GM23338 (cell line): ENCODE measurements around the gene DMRT1. TPM values are rescaled to one million over a fixed set of nuclear protein-coding genes. Genes with fewer than 3 reads are reported as not detected.
A peak's percentile ranks its signal among the peaks of the same experiment; 100 is the strongest.

Source experiments
- ATAC-seq: fragments of 200-7000 bp; cut with Tn5 transposase; 3 replicates; pipeline ENCODE4 v1.9.1; 2020
- DNase-seq: peaks from one replicate; pipeline ENCODE4 v3.0.0-alpha.2; 2015; ENCODE audit warnings: low spot score
- H2AFZ ChIP-seq: fragments of 200-600 bp; sonication (generic); 2 replicates; pipeline ENCODE4 v1.8.0; 2016; ENCODE audit warnings: antibody characterized with exemption, mild to moderate bottlenecking, moderate library complexity
- H3F3A ChIP-seq: fragments of 200-600 bp; sonication (generic); replicated peaks from 2 replicates; pipeline ENCODE4 v1.8.0; 2017; ENCODE audit warnings: antibody characterized with exemption, mixed run types, low read depth
- H3K27ac ChIP-seq: fragments of 200-600 bp; sonication (generic); 2 replicates; pipeline ENCODE4 v1.6.1; 2016; ENCODE audit warnings: low read depth
- H3K27me3 ChIP-seq: fragments of 200-600 bp; sonication (generic); 2 replicates; pipeline ENCODE4 v1.8.0; 2016; ENCODE audit warnings: mild to moderate bottlenecking, mixed run types, moderate library complexity; ENCODE audit not compliant: insufficient read depth
- H3K36me3 ChIP-seq: fragments of 200-600 bp; sonication (generic); 2 replicates; pipeline ENCODE4 v1.8.0; 2016; ENCODE audit warnings: mild to moderate bottlenecking; ENCODE audit not compliant: insufficient read depth
- H3K4me1 ChIP-seq: fragments of 200-600 bp; sonication (generic); 2 replicates; pipeline ENCODE4 v1.8.0; 2016; ENCODE audit warnings: mild to moderate bottlenecking, moderate library complexity; ENCODE audit not compliant: insufficient read depth
- H3K4me2 ChIP-seq: fragments of 200-600 bp; sonication (generic); 2 replicates; pipeline ENCODE4 v1.7.1; 2017; ENCODE audit warnings: mixed run types
- H3K4me3 ChIP-seq: fragments of 200-600 bp; sonication (generic); 2 replicates; pipeline ENCODE4 v1.6.1; 2016; ENCODE audit warnings: mixed run types
- H3K79me2 ChIP-seq: fragments of 200-600 bp; sonication (generic); replicated peaks from 2 replicates; pipeline ENCODE4 v1.8.0; 2017; ENCODE audit warnings: mild to moderate bottlenecking; ENCODE audit not compliant: insufficient read depth
- H3K9me2 ChIP-seq: fragments of 200-600 bp; sonication (generic); 2 replicates; pipeline ENCODE4 v1.8.0; 2017; ENCODE audit not compliant: insufficient read depth
- H4K20me1 ChIP-seq: fragments of 200-600 bp; sonication (generic); replicated peaks from 2 replicates; pipeline ENCODE4 v1.8.0; 2017; ENCODE audit warnings: mild to moderate bottlenecking; ENCODE audit not compliant: insufficient read depth
- H3K27ac Mint-ChIP-seq: 2 replicates; pipeline ENCODE4 v1.8.0; 2020; ENCODE audit warnings: inconsistent platforms, mild to moderate bottlenecking, moderate library complexity, mixed read lengths
- H3K27me3 Mint-ChIP-seq: 3 replicates; pipeline ENCODE4 v1.8.0; 2022; ENCODE audit warnings: low read depth, mild to moderate bottlenecking, moderate library complexity, mixed read lengths, inconsistent platforms; ENCODE audit not compliant: insufficient read depth, poor library complexity
- H3K36me3 Mint-ChIP-seq: 3 replicates; pipeline ENCODE4 v1.8.0; 2021; ENCODE audit warnings: low read depth, mild to moderate bottlenecking, inconsistent platforms, moderate library complexity, mixed read lengths
- H3K4me1 Mint-ChIP-seq: 3 replicates; pipeline ENCODE4 v1.8.0; 2020; ENCODE audit warnings: mild to moderate bottlenecking, inconsistent platforms, mixed read lengths
- H3K4me3 Mint-ChIP-seq: 3 replicates; pipeline ENCODE4 v1.8.0; 2021; ENCODE audit warnings: moderate library complexity, mild to moderate bottlenecking, inconsistent platforms, mixed read lengths
- H3K9me3 Mint-ChIP-seq: 3 replicates; pipeline ENCODE4 v1.8.0; 2020; ENCODE audit warnings: moderate library complexity, mild to moderate bottlenecking, inconsistent platforms, mixed read lengths
- CTCF ChIP-seq, 2 experiments: fragments of 200-600 bp in 1 of 2; sonication (generic) in 1 of 2; conservative IDR thresholded peaks; 2 replicates each; pipeline versions ENCODE4 v1.5.1 to v1.6.1; 2016 to 2017; ENCODE audit warnings: antibody characterized with exemption in 2 of 2, low read depth in 2 of 2, mild to moderate bottlenecking in 2 of 2, moderate library complexity in 1 of 2
- ETS1 ChIP-seq: IDR thresholded peaks from 2 replicates; pipeline ENCODE4 v1.6.1; 2016; ENCODE audit warnings: antibody characterized with exemption
- JUNB ChIP-seq: IDR thresholded peaks from one replicate; pipeline ENCODE4 v1.6.1; 2016; ENCODE audit warnings: antibody characterized with exemption; ENCODE audit not compliant: unreplicated experiment
- NANOG ChIP-seq: IDR thresholded peaks from 2 replicates; pipeline ENCODE4 v1.6.1; 2016; ENCODE audit warnings: antibody characterized with exemption, borderline replicate concordance
- POLR2AphosphoS5 ChIP-seq: IDR thresholded peaks from 2 replicates; pipeline ENCODE4 v1.6.1; 2016; ENCODE audit warnings: antibody characterized with exemption, low read depth
- STAT1 ChIP-seq: IDR thresholded peaks from one replicate; pipeline ENCODE4 v1.6.1; 2016; ENCODE audit warnings: antibody characterized with exemption; ENCODE audit not compliant: unreplicated experiment
- ZNF114 ChIP-seq: fragments of 250-450 bp; sonication (Bioruptor Pico); IDR thresholded peaks from 2 replicates; pipeline ENCODE4 v1.5.0; 2020; ENCODE audit warnings: mild to moderate bottlenecking, moderate library complexity
- ZNF331 ChIP-seq: fragments of 250-450 bp; sonication (Bioruptor Pico); IDR thresholded peaks from 2 replicates; pipeline ENCODE4 v1.5.0; 2020; ENCODE audit warnings: low read depth, mild to moderate bottlenecking, moderate library complexity
- ZNF462 ChIP-seq: fragments of 250-450 bp; sonication (Bioruptor Pico); IDR thresholded peaks from 2 replicates; pipeline ENCODE4 v1.5.0; 2020; ENCODE audit warnings: mild to moderate bottlenecking, moderate library complexity
- polyA plus RNA-seq: library from polyadenylated mRNA; unstranded; fragments of >200 nt; fragmentation: Nextera tagmentation; extraction: Ambion mirVana; gene quantifications from 2 replicates; pipeline ENCODE4 v1.2.1, GENCODE V29; 2016
- total RNA-seq: library from RNA; depleted of rRNA; stranded (reverse); fragments of >200 nt; shearing (Covaris generic); gene quantifications from 2 replicates; pipeline ENCODE4 v1.2.3, GENCODE V29; 2014

The DMRT1 gene
- total and polyA plus RNA-seq, 2 experiments from 2014 or later = not detected

GRCh38 chr9:826500-827280, 14.8 kb upstream of the DMRT1 start:
- no peaks in the 10 kb centered on the region for H4K20me1 ChIP-seq
- no peaks in the 10 kb centered on the region for H3K9me2 ChIP-seq
- no peaks in the 10 kb centered on the region for H3K4me1 ChIP-seq
- Mint-ChIP-seq H3K4me3 (no peak overlapping the region), H3K36me3 (no peaks in the 10 kb centered on the region), H3K4me1 (peaks cover 6% of the 10 kb centered on the region; the same call in 1 of the 3 replicates), H3K9me3 (no peaks in the 10 kb centered on the region), H3K27ac (no peak overlapping the region), H3K27me3 (peaks cover 7% of the 10 kb centered on the region)
- H3K27me3 ChIP-seq = no peaks in the 10 kb centered on the region
- H3K27ac ChIP-seq = no peak overlapping the region
- no peaks in the 10 kb centered on the region for H3K79me2 ChIP-seq
- peak overlapping the region; percentile 96 for H2AFZ ChIP-seq
- H3F3A ChIP-seq = no peaks in the 10 kb centered on the region
- H3K36me3 ChIP-seq = no peaks in the 10 kb centered on the region
- peak; percentile 90 for ATAC-seq
- peak; percentile 75 for DNase-seq
- H3K4me3 ChIP-seq = 0 out of 2 replicates have a peak overlapping the region, but pooled peaks have one; percentile 28
- no peak for TF ChIP-seq ZNF114 (CRISPR knock-in tag)
- TF ChIP-seq CTCF (conservative IDR thresholded peaks at IDR 0.05; ENCODE audit: low read depth in 2 of 2) = peak in 1 of 2 experiments; percentile 48; a peak in 2 of 4 replicates
- H3K4me2 ChIP-seq = peak overlapping the region; percentile 25; the same call in 1 of the 2 replicates

- Mint-ChIP-seq H3K27me3 (peaks cover 90% of the 10 kb centered on the region), H3K27ac (no peak overlapping the region), H3K9me3 (peaks cover 11% of the 10 kb centered on the region), H3K4me3 (peak overlapping the region; percentile 62; the same call in 2 of the 3 replicates), H3K36me3 (0 out of 3 replicates have a peak, but pooled peaks cover 8% of the 10 kb centered on the region), H3K4me1 (peaks cover 18% of the 10 kb centered on the region)
- Histone ChIP-seq H3K4me3 (no peak overlapping the region), H2AFZ (no peak overlapping the region), H3K79me2 (no peaks in the 10 kb centered on the region), H3F3A (peaks cover 17% of the 10 kb centered on the region), H4K20me1 (peaks cover 13% of the 10 kb centered on the region), H3K36me3 (no peaks in the 10 kb centered on the region), H3K4me2 (no peak overlapping the region), H3K4me1 (peaks cover 18% of the 10 kb centered on the region), H3K27ac (no peak overlapping the region), H3K9me2 (no peaks in the 10 kb centered on the region), H3K27me3 (peaks cover 98% of the 10 kb centered on the region)
- peak; percentile 80 for ATAC-seq
- 0 out of 2 replicates have a peak, but pooled peaks have one; percentile 12 for TF ChIP-seq ZNF462 (CRISPR knock-in tag)
- no peak for TF ChIP-seq JUNB
- TF ChIP-seq STAT1 = no peak
- no peak for TF ChIP-seq CTCF (conservative IDR thresholded peaks at IDR 0.05; ENCODE audit: low read depth in 2 of 2)
- TF ChIP-seq POLR2AphosphoS5 = peak; percentile 78
- no peak for TF ChIP-seq ETS1
- peak; percentile 66; the same call in 1 of the 2 replicates for TF ChIP-seq NANOG
- no peak for TF ChIP-seq ZNF331 (CRISPR knock-in tag)
- DNase-seq = peak; percentile 86
These were observed 1.2 kb upstream of the DMRT1 start for GRCh38 chr9:840343-840742.
